Tibial nerve (tissue), 3 donors: ENCODE measurements around the gene ATP8A1.

Source experiments
- POLR2A ChIP-seq, 2 donors: fragments of 450-650 bp; IDR thresholded peaks; one replicate each; pipeline ENCODE4 v1.6.1; 2017; ENCODE audit warnings: antibody characterized with exemption in 2 of 2, mild to moderate bottlenecking in 2 of 2, moderate library complexity in 2 of 2
- TF ChIP-seq, protein P1 (sequence below), 5 experiments: fragments of 200-600 bp in 3 of 5; fragments of 450-650 bp in 2 of 5; sonication (generic) in 3 of 5; IDR thresholded peaks; one replicate each; pipeline ENCODE4 v1.5.1; 2016 to 2019; ENCODE audit warnings: antibody characterized with exemption in 5 of 5, mild to moderate bottlenecking in 3 of 5, moderate library complexity in 2 of 5

DNA sequence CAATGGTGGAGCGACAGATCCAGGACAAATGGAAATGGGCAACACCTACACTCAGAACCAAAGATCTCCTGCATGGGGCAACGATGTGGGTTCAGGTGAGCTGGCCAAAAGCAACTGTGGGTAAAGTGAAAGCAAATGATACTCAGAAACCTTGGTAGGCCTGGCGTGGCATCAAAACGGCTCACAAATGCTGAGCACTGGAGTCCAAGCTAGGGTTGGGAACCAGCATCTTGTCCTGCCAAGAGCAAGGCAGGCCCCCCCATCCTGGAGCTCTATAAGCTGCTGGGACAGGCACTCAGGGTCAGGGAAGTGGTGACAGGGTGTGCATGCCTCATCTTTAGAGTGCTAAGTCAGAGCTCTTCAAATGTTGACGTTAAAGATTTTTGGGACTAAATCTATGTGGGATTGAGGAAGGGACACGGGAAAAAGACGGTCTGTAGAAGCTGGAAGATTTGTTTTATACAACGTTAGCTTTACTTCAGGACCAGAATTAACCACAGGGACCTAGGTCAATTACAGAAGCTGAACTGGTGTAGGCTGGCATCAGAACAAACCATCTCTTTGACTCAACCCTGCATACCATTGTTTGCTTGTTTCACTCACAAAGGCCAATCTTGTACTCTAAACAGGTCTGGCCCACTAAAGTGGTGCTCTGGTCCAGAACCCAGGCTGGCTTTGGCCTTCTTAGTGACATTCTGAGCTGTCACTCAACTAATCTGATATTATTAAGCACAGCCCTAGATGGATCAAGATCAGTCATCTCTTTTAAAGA is 10.7 kb downstream of the ATP8A1 start:
- TF ChIP-seq, protein P1, sequence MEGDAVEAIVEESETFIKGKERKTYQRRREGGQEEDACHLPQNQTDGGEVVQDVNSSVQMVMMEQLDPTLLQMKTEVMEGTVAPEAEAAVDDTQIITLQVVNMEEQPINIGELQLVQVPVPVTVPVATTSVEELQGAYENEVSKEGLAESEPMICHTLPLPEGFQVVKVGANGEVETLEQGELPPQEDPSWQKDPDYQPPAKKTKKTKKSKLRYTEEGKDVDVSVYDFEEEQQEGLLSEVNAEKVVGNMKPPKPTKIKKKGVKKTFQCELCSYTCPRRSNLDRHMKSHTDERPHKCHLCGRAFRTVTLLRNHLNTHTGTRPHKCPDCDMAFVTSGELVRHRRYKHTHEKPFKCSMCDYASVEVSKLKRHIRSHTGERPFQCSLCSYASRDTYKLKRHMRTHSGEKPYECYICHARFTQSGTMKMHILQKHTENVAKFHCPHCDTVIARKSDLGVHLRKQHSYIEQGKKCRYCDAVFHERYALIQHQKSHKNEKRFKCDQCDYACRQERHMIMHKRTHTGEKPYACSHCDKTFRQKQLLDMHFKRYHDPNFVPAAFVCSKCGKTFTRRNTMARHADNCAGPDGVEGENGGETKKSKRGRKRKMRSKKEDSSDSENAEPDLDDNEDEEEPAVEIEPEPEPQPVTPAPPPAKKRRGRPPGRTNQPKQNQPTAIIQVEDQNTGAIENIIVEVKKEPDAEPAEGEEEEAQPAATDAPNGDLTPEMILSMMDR (IDR thresholded peaks at IDR 0.05): no peak
- no peak for TF ChIP-seq POLR2A (IDR thresholded peaks at IDR 0.05)
